ENCODE data around the gene KCNMA1.

KCNMA1 gene

GRCh38 chr10:77297393-77297739 is 340.2 kb downstream of the KCNMA1 start:
- Histone ChIP-seq H3K4me3 (ENCODE audit: low read length) (no peak overlapping the region), H3K4me1 (ENCODE audit: insufficient read depth, low read length) (no peaks in the 10 kb centered on the region), H2AFZ (ENCODE audit: low read depth, low read length) (no peak overlapping the region), H3K27me3 (ENCODE audit: insufficient read depth, low read length) (no peaks in the 10 kb centered on the region), H3K9me3 (ENCODE audit: low read length) (no peaks in the 10 kb centered on the region), H3K36me3 (ENCODE audit: insufficient read depth, low read length) (no peaks in the 10 kb centered on the region)

- H3K36me3 ChIP-seq (ENCODE audit: insufficient read depth, low read length), result no peaks in the 10 kb centered on the region
- H3K4me3 ChIP-seq (ENCODE audit: low read length), result no peak overlapping the region
- H3K27me3 ChIP-seq (ENCODE audit: insufficient read depth, low read length), result no peaks in the 10 kb centered on the region
- no peaks in the 10 kb centered on the region for H3K9me3 ChIP-seq (ENCODE audit: low read length)
- no peak overlapping the region for H2AFZ ChIP-seq (ENCODE audit: low read depth, low read length)
- no peaks in the 10 kb centered on the region for H3K4me1 ChIP-seq (ENCODE audit: insufficient read depth, low read length)
Observed at GRCh38 chr10:77296534-77297392, 340.8 kb downstream of the KCNMA1 start.

GRCh38 chr10:77293773-77294172 is 343.8 kb downstream of the KCNMA1 start:
- Histone ChIP-seq H3K27me3 (ENCODE audit: insufficient read depth, low read length) (no peaks in the 10 kb centered on the region), H3K9me3 (ENCODE audit: low read length) (no peaks in the 10 kb centered on the region), H3K4me1 (ENCODE audit: insufficient read depth, low read length) (no peaks in the 10 kb centered on the region), H2AFZ (ENCODE audit: low read depth, low read length) (no peak overlapping the region), H3K36me3 (ENCODE audit: insufficient read depth, low read length) (no peaks in the 10 kb centered on the region), H3K4me3 (ENCODE audit: low read length) (no peak overlapping the region)

- no peaks in the 10 kb centered on the region for H3K9me3 ChIP-seq (ENCODE audit: low read length)
- no peak overlapping the region for H3K4me3 ChIP-seq (ENCODE audit: low read length)
- no peaks in the 10 kb centered on the region for H3K27me3 ChIP-seq (ENCODE audit: insufficient read depth, low read length)
- no peaks in the 10 kb centered on the region for H3K4me1 ChIP-seq (ENCODE audit: insufficient read depth, low read length)
- H2AFZ ChIP-seq (ENCODE audit: low read depth, low read length), result no peak overlapping the region
- H3K36me3 ChIP-seq (ENCODE audit: insufficient read depth, low read length), result no peaks in the 10 kb centered on the region
Observed at GRCh38 chr10:77293347-77293746, 344.3 kb downstream of the KCNMA1 start.

GRCh38 chr10:77291596-77292505 is 345.8 kb downstream of the KCNMA1 start:
- Histone ChIP-seq H3K4me1 (ENCODE audit: insufficient read depth, low read length) (no peaks in the 10 kb centered on the region), H3K9me3 (ENCODE audit: low read length) (no peaks in the 10 kb centered on the region), H3K27me3 (ENCODE audit: insufficient read depth, low read length) (no peaks in the 10 kb centered on the region), H2AFZ (ENCODE audit: low read depth, low read length) (no peak overlapping the region), H3K36me3 (ENCODE audit: insufficient read depth, low read length) (no peaks in the 10 kb centered on the region), H3K4me3 (ENCODE audit: low read length) (no peak overlapping the region)

GRCh38 chr10:77290528-77291155 is 347.0 kb downstream of the KCNMA1 start:
- no peaks in the 10 kb centered on the region for H3K36me3 ChIP-seq (ENCODE audit: insufficient read depth, low read length)
- no peaks in the 10 kb centered on the region for H3K27me3 ChIP-seq (ENCODE audit: insufficient read depth, low read length)
- H3K4me1 ChIP-seq (ENCODE audit: insufficient read depth, low read length), result no peaks in the 10 kb centered on the region
- no peak overlapping the region for H3K4me3 ChIP-seq (ENCODE audit: low read length)
- no peak overlapping the region for H2AFZ ChIP-seq (ENCODE audit: low read depth, low read length)
- H3K9me3 ChIP-seq (ENCODE audit: low read length), result no peaks in the 10 kb centered on the region

- Histone ChIP-seq H3K4me3 (ENCODE audit: low read length) (no peak overlapping the region), H3K4me1 (ENCODE audit: insufficient read depth, low read length) (no peaks in the 10 kb centered on the region)
Observed at GRCh38 chr10:77289790-77290189, 347.8 kb downstream of the KCNMA1 start.

GRCh38 chr10:77289027-77289501 is 348.5 kb downstream of the KCNMA1 start:
- H3K9me3 ChIP-seq (ENCODE audit: low read length), result no peaks in the 10 kb centered on the region
- H2AFZ ChIP-seq (ENCODE audit: low read depth, low read length), result no peak overlapping the region
- H3K27me3 ChIP-seq (ENCODE audit: insufficient read depth, low read length), result no peaks in the 10 kb centered on the region
- H3K36me3 ChIP-seq (ENCODE audit: insufficient read depth, low read length), result no peaks in the 10 kb centered on the region
- H3K4me1 ChIP-seq (ENCODE audit: insufficient read depth, low read length), result no peaks in the 10 kb centered on the region
- H3K4me3 ChIP-seq (ENCODE audit: low read length), result no peak overlapping the region

More at GRCh38 chr10:77289790-77290189, 347.8 kb downstream of the KCNMA1 start:
- Histone ChIP-seq H3K36me3 (ENCODE audit: insufficient read depth, low read length) (no peaks in the 10 kb centered on the region), H2AFZ (ENCODE audit: low read depth, low read length) (no peak overlapping the region), H3K27me3 (ENCODE audit: insufficient read depth, low read length) (no peaks in the 10 kb centered on the region), H3K9me3 (ENCODE audit: low read length) (no peaks in the 10 kb centered on the region)

- Histone ChIP-seq H2AFZ (ENCODE audit: low read depth, low read length) (no peak overlapping the region), H3K4me3 (ENCODE audit: low read length) (no peak overlapping the region), H3K27me3 (ENCODE audit: insufficient read depth, low read length) (no peaks in the 10 kb centered on the region), H3K4me1 (ENCODE audit: insufficient read depth, low read length) (no peaks in the 10 kb centered on the region), H3K9me3 (ENCODE audit: low read length) (no peaks in the 10 kb centered on the region), H3K36me3 (ENCODE audit: insufficient read depth, low read length) (no peaks in the 10 kb centered on the region)
Observed at GRCh38 chr10:77287647-77288120, 349.9 kb downstream of the KCNMA1 start.

- H3K27me3 ChIP-seq (ENCODE audit: insufficient read depth, low read length), result no peaks in the 10 kb centered on the region
- H3K9me3 ChIP-seq (ENCODE audit: low read length), result no peaks in the 10 kb centered on the region
- H2AFZ ChIP-seq (ENCODE audit: low read depth, low read length), result no peak overlapping the region
- H3K4me3 ChIP-seq (ENCODE audit: low read length), result no peak overlapping the region
- H3K36me3 ChIP-seq (ENCODE audit: insufficient read depth, low read length), result no peaks in the 10 kb centered on the region
- no peaks in the 10 kb centered on the region for H3K4me1 ChIP-seq (ENCODE audit: insufficient read depth, low read length)
Observed at GRCh38 chr10:77286531-77287508, 350.8 kb downstream of the KCNMA1 start.

- no peak overlapping the region for H3K4me3 ChIP-seq (ENCODE audit: low read length)
- H3K36me3 ChIP-seq (ENCODE audit: insufficient read depth, low read length), result no peaks in the 10 kb centered on the region
- no peaks in the 10 kb centered on the region for H3K27me3 ChIP-seq (ENCODE audit: insufficient read depth, low read length)
- no peak overlapping the region for H2AFZ ChIP-seq (ENCODE audit: low read depth, low read length)
- H3K9me3 ChIP-seq (ENCODE audit: low read length), result no peaks in the 10 kb centered on the region
- H3K4me1 ChIP-seq (ENCODE audit: insufficient read depth, low read length), result no peaks in the 10 kb centered on the region
Observed at GRCh38 chr10:77285529-77286182, 352.0 kb downstream of the KCNMA1 start.

- Histone ChIP-seq H2AFZ (ENCODE audit: low read depth, low read length) (no peak overlapping the region), H3K4me1 (ENCODE audit: insufficient read depth, low read length) (no peaks in the 10 kb centered on the region), H3K36me3 (ENCODE audit: insufficient read depth, low read length) (no peaks in the 10 kb centered on the region), H3K4me3 (ENCODE audit: low read length) (no peak overlapping the region), H3K9me3 (ENCODE audit: low read length) (no peaks in the 10 kb centered on the region), H3K27me3 (ENCODE audit: insufficient read depth, low read length) (no peaks in the 10 kb centered on the region)
Observed at GRCh38 chr10:77284797-77285196, 352.8 kb downstream of the KCNMA1 start.
